Nephron (organoid): Measurements from ENCODE around the gene MARCHF3.

ENCODE experiments used
- H3K27ac Mint-ChIP-seq, 3 experiments: 2 replicates each; pipeline ENCODE4 v1.8.0; 2020; ENCODE audit warnings: mixed read lengths in 3 of 3, mild to moderate bottlenecking in 2 of 3, moderate library complexity in 1 of 3
- H3K27me3 Mint-ChIP-seq: 2 replicates; pipeline ENCODE4 v1.8.0; 2021; ENCODE audit warnings: low read depth, mild to moderate bottlenecking, moderate library complexity, mixed read lengths
- H3K36me3 Mint-ChIP-seq: 2 replicates; pipeline ENCODE4 v1.8.0; 2020; ENCODE audit warnings: low read depth, mixed read lengths
- H3K4me1 Mint-ChIP-seq: 2 replicates; pipeline ENCODE4 v1.8.0; 2020; ENCODE audit warnings: mixed read lengths
- H3K4me3 Mint-ChIP-seq, 3 experiments: 2 replicates each; pipeline ENCODE4 v1.8.0; 2020; ENCODE audit warnings: mild to moderate bottlenecking in 3 of 3, mixed read lengths in 3 of 3, moderate library complexity in 2 of 3
- H3K9me3 Mint-ChIP-seq: 2 replicates; pipeline ENCODE4 v1.8.0; 2020; ENCODE audit warnings: mixed read lengths
- CTCF ChIP-seq, 3 experiments: fragments of 200-600 bp; sonication (generic); IDR thresholded peaks; one replicate each; pipeline ENCODE4 v1.5.0; 2021; ENCODE audit warnings: antibody characterized with exemption in 3 of 3; ENCODE audit not compliant: unreplicated experiment in 3 of 3

The MARCHF3 gene

DNA sequence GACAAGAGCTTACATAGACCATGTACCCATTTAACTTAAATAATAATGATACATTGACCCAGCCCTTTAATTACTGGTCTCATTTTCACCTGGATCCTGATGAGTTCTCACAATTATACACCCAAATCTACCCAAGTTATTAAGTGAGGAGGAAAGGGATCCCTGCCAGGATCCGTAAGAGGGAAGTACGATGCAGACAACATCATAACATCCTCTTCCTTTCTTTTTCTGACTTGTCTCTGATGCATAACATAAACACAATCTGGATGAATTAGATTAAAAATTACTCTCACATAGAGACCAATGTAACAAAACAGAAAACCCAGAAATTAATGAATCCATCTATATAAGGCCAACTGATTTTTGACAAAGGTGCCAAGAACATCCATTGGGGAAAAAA, 17.0 kb downstream of the MARCHF3 start:
- Mint-ChIP-seq H3K27ac (no peak overlapping the region), H3K4me3 (no peak overlapping the region), H3K36me3 (no peaks in the 10 kb centered on the region), H3K4me1 (peaks cover 24% of the 10 kb centered on the region), H3K27me3 (no peaks in the 10 kb centered on the region), H3K9me3 (peaks cover 5% of the 10 kb centered on the region)
- TF ChIP-seq CTCF (IDR thresholded peaks at IDR 0.05; ENCODE audit: unreplicated experiment in 3 of 3) = no peak

DNA sequence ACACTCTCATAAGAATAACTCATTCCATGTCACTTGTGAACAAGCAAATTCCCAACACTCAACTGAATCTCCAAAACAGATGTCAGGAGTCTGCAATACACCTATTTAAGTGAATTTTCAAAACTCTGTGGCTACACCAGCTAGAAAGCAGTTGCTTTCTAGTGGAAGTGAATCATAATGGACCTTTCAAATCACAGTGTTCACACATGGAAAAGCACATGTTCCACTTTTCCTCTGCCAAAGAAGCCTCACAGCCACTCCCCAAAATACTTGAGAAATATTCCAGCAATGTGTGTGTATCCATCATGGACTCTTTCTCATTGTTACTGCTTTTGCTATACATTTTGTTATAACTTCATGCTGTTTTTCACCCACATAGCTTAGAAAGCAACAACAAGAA, 17.4 kb downstream of the MARCHF3 start:
- TF ChIP-seq CTCF (IDR thresholded peaks at IDR 0.05; ENCODE audit: unreplicated experiment in 3 of 3) = no peak
- Mint-ChIP-seq H3K9me3 (peaks cover 5% of the 10 kb centered on the region), H3K4me1 (peaks cover 28% of the 10 kb centered on the region), H3K4me3 (no peak overlapping the region), H3K36me3 (no peaks in the 10 kb centered on the region), H3K27ac (peak overlapping the region in 1 of 3 experiments; percentile 35), H3K27me3 (no peaks in the 10 kb centered on the region)

- Mint-ChIP-seq H3K4me3 (no peak overlapping the region), H3K27me3 (no peaks in the 10 kb centered on the region), H3K27ac (no peak overlapping the region), H3K9me3 (peaks cover 5% of the 10 kb centered on the region), H3K4me1 (peaks cover 29% of the 10 kb centered on the region), H3K36me3 (no peaks in the 10 kb centered on the region)
- no peak for TF ChIP-seq CTCF (IDR thresholded peaks at IDR 0.05; ENCODE audit: unreplicated experiment in 3 of 3)
Observed at GRCh38 chr5:127011961-127012644, 18.3 kb downstream of the MARCHF3 start.

- Mint-ChIP-seq H3K9me3 (peaks cover 3% of the 10 kb centered on the region), H3K4me3 (no peak overlapping the region), H3K27me3 (no peaks in the 10 kb centered on the region), H3K36me3 (no peaks in the 10 kb centered on the region), H3K27ac (peak overlapping the region in 1 of 3 experiments; percentile 27), H3K4me1 (peaks cover 36% of the 10 kb centered on the region)
- TF ChIP-seq CTCF (IDR thresholded peaks at IDR 0.05; ENCODE audit: unreplicated experiment in 3 of 3) = no peak
Observed at GRCh38 chr5:127011153-127011552, 19.2 kb downstream of the MARCHF3 start.

GRCh38 chr5:127010362-127010761, 20.0 kb downstream of the MARCHF3 start:
- H3K27ac Mint-ChIP-seq = no peak overlapping the region
- H3K4me1 Mint-ChIP-seq = peaks cover 36% of the 10 kb centered on the region
- peaks cover 3% of the 10 kb centered on the region for H3K9me3 Mint-ChIP-seq
- H3K4me3 Mint-ChIP-seq = no peak overlapping the region
- H3K27me3 Mint-ChIP-seq = no peaks in the 10 kb centered on the region
- TF ChIP-seq CTCF (IDR thresholded peaks at IDR 0.05; ENCODE audit: unreplicated experiment in 3 of 3) = no peak
- H3K36me3 Mint-ChIP-seq = no peaks in the 10 kb centered on the region

- no peak for TF ChIP-seq CTCF (IDR thresholded peaks at IDR 0.05; ENCODE audit: unreplicated experiment in 3 of 3)
- no peak overlapping the region for H3K4me3 Mint-ChIP-seq
- H3K27ac Mint-ChIP-seq = no peak overlapping the region
- peaks cover 36% of the 10 kb centered on the region for H3K4me1 Mint-ChIP-seq
- no peaks in the 10 kb centered on the region for H3K9me3 Mint-ChIP-seq
- H3K27me3 Mint-ChIP-seq = no peaks in the 10 kb centered on the region
- no peaks in the 10 kb centered on the region for H3K36me3 Mint-ChIP-seq
Observed at GRCh38 chr5:127009784-127010183, 20.6 kb downstream of the MARCHF3 start.
